NCI-H2081 (cell line): ENCODE results near the gene TTLL11.

ENCODE experiments used
- DNase-seq, 2 experiments: peaks; one replicate each; lab custom pipeline; 2025; lab: John Stamatoyannopoulos, UW

TTLL11 gene

GRCh38 chr9:121773286-121773953 lies 319.7 kb downstream of the TTLL11 start:
- DNase-seq: no peak

DNA sequence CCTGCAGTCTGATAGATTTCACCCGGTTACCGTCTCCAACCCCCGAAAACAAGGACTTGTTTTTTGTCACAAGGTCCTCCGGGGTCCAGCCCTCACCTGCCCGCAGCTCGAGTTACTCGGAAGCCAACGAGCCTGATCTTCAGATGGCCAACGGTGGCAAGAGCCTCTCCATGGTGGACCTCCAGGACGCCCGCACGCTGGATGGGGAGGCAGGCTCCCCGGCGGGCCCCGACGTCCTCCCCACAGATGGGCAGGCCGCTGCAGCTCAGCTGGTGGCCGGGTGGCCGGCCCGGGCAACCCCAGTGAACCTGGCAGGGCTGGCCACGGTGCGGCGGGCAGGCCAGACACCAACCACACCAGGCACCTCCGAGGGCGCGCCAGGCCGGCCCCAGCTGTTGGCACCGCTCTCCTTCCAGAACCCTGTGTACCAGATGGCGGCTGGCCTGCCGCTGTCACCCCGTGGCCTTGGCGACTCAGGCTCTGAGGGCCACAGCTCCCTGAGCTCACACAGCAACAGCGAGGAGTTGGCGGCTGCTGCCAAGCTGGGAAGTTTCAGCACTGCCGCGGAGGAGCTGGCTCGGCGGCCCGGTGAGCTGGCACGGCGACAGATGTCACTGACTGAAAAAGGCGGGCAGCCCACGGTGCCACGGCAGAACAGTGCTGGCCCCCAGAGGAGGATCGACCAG lies 320.4 kb downstream of the TTLL11 start:
- no peak for DNase-seq
